Stimulated activated CD8-positive, alpha-beta memory T cell treated with anti-CD3 and anti-CD28 coated beads, Interleukin-12 subunit alpha, Interleukin-12 subunit beta, amount 100 ng/mL, for 4 hours (primary cell): ENCODE results near the gene LPAR3.
A peak's percentile ranks its signal among the peaks of the same experiment; 100 is the strongest.

ENCODE experiments used
- DNase-seq: peaks from one replicate; pipeline ENCODE4 v3.0.0-alpha.2; 2020; ENCODE audit warnings: low read depth

LPAR3 gene

GRCh38 chr1:84827976-84828375, 65.0 kb downstream of the LPAR3 start:
- no peak for DNase-seq

DNA sequence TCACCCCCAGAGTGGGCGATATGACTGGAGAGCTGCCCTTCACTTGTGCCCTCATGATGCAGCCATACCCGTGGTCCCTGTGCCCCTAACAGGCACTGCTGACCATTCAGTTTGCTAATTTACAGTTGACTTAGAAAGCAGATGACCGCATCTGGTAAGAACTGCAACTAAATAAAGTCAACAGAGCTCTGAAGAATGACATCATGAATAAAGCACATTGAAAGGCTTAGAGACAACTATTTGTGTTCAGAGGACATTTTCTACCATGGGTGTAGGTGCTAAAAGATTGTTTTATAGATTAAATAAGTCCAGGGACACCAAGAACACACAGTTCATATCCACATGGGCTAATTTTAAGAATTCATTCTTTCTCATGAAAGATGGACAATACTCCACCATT, 65.5 kb downstream of the LPAR3 start:
- no peak for DNase-seq

DNA sequence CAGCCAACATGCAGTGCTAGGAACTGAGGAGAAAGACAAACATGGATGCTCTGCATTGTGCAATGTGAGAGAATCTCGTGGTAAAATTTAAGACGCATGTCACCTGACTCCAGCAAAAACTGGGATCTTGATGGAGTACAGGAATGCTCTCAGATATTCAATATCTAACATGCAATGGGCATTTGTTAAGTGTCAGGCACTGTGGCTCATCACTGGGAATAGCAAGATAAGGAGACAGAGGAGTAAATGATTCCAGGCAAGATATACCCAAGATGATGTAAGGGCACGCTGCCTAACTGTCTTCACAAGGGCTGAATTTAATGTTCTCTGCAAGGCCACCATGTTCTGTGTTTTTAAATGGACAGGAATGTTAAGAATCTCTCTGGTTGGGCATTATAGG, 67.8 kb downstream of the LPAR3 start:
- no peak for DNase-seq

- no peak for DNase-seq
These were observed 69.0 kb downstream of the LPAR3 start for GRCh38 chr1:84823991-84824390.

DNA sequence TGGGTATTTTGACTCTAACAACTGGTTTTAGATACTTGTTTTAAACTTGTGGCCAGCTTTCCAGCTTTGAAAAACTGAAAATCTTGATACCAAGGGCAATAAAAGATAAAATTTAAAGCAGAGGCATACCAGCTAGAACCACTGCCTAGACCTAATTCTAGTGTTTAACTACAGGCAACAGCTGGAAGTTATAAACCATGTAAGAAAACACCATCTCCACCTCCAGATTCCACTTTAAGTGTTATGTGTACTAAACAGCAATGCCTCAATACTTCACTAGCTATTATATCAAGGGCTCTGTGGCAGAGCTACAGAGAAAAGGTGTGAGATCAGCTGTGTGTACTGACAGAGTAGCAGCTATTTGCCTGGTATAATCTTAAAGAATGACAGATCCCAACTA, 69.5 kb downstream of the LPAR3 start:
- DNase-seq: no peak

- DNase-seq: no peak
These were observed 82.7 kb downstream of the LPAR3 start for GRCh38 chr1:84810343-84810742.

GRCh38 chr1:84809023-84809422, 84.0 kb downstream of the LPAR3 start:
- DNase-seq: no peak

- no peak for DNase-seq
These were observed 89.4 kb downstream of the LPAR3 start for GRCh38 chr1:84803604-84804003.

GRCh38 chr1:84802567-84803232, 90.3 kb downstream of the LPAR3 start:
- DNase-seq: no peak

- no peak for DNase-seq
These were observed 92.6 kb downstream of the LPAR3 start for GRCh38 chr1:84800090-84801073.

GRCh38 chr1:84797603-84798002, 95.4 kb downstream of the LPAR3 start:
- no peak for DNase-seq

GRCh38 chr1:84795966-84796600, 96.9 kb downstream of the LPAR3 start:
- no peak for DNase-seq

DNA sequence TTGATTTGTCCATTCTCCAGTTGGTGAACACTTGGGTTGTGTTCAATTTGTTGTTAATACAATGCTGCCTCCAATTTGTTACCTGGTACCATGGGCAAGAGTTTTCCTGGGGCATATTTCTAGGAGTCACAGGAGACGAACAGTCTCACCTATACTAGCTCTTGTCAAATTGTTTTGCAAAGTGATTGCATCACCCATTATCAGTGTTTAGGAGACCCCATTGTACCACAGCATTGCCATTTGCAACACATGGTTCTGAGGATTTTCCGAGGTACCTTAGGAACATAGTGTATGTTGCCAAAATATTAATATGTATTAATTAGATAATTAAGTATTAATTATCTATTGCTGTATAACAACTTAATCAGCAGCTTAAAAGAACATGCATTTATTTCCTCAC, 97.8 kb downstream of the LPAR3 start:
- no peak for DNase-seq

DNA sequence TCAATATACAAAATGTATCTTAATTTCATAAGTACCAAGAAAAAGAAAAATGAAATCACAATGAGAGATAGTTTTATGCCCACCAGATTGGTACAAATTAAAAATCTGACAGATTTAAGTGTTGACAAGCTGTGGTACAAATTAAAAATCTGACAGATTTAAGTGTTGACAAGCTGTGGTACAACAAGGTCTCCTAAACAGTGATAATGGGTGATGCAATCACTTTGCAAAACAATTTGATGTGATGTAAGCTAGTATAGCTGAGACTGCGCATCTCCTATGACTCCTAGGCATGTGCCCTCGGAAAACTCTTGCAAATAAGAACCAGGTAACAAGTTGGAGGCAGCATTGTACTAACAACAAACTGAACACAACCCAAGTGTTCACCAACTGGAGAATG, 100.6 kb downstream of the LPAR3 start:
- DNase-seq: no peak

- DNase-seq: no peak
These were observed 104.0 kb downstream of the LPAR3 start for GRCh38 chr1:84789014-84789413.

- no peak for DNase-seq
These were observed 107.6 kb downstream of the LPAR3 start for GRCh38 chr1:84785271-84786036.

DNA sequence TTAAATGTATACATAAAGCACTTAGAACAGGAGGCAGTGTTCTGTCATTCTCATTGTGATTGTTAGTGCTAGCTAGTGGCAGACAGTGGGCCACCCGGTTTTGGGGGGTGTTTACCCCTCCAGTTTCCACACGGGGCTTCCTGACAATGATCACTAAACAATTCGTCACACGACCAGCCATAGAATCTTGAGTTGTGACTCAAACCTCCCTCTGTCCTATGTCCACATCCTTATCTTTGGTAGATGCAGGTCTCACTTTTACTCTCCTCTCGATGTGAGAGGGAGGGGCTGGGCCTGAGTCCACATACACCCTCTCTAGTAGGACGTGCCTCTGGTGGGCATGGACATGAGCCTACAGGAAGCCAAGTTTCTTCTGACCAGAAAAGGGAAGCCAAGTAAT, 110.1 kb downstream of the LPAR3 start:
- DNase-seq: no peak

- DNase-seq: peak; percentile 57
These were observed 110.8 kb downstream of the LPAR3 start for GRCh38 chr1:84781946-84782771.

DNA sequence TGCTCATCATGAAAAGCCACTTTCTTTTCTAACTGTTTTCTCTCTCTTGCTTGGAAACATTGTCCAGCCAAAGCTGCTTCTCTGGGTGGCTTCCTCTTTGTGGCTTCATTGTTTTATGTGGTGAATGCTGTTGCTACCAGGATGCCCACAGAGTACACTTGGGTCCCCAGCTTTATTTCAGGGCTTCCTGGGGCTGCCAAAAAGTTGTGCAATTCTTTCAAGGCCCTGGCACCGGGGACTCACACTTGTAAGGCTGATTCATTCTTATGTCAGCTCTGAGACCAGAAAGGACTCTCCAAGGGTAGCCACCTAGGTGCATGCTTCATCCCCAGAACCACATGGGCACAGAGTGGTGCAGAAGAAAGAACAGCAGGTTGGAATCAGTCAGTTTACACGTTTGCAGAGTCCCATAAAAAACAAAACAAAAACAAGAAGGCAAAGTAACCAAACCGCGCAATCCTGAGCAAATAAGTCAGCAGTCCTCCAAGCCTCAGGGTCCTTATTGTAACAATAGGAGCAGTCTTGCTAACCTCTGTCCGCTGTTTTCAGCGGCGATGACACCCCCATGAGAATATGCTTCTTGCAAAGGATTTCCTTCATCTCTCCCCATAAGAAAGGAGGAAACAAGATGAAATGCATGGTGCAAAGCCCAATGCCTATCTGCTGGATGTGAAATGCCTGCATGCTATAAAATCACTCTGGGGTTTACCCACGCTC, 112.8 kb downstream of the LPAR3 start:
- no peak for DNase-seq

DNA sequence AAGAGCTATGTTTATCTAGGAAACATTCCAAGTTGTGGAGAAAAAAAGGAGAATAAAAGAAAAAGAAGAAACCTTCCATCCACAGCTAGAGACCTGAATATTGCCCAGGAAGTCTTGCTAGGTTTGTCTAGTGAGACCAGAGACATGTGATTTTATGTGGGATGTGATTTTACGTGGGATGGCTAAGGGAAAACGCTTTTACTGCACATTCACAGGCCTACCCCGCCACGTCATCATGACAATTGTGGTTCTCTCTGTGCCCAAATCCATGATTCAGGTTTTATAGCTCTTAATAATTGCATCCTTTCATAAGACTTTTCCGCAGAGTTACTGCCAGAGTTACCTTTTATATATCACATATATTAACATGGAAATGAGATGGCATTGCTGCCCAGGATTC, 116.4 kb downstream of the LPAR3 start:
- DNase-seq: no peak

DNA sequence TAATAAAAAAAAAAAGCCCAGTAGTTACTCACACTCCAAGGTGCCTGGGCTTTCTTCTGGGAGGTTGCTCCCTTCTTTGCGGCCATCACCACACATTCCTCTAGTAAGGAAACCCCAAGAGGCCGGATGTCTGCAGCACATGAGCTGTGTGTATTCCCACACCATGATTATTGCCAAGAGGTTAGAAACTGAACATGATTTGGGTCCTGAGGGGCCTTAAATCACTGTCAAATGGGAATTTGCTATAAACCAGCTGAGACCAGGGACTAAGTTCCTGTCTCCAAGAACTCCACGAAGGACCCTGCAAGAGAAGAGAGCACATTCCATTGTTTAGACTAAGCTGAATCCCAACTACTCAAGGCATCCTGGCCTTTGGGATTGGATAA, 117.5 kb downstream of the LPAR3 start:
- DNase-seq: no peak
